Activated CD8-positive, alpha-beta T cell treated with anti-CD3 and anti-CD28 coated beads, Interleukin-2, amount 10 ng/mL, durations not matched to agents 7 days and 5 days (primary cell): ENCODE measurements around the gene LCLAT1. TPM values are rescaled to one million over a fixed set of nuclear protein-coding genes. Genes with fewer than 3 reads are reported as not detected.

Experiments
- ATAC-seq: fragments of 150-1000 bp; cut with Tn5 transposase; one replicate; pipeline ENCODE4 v1.10.0; 2021; ENCODE audit warnings: moderate library complexity
- CTCF ChIA-PET: fragments of 350-600 bp; sonication (Branson Sonifier 250); formaldehyde crosslinking; loops from one replicate; lab custom pipeline; 2021; ENCODE audit warnings: antibody characterized with exemption; lab: Charles Lee
- POLR2A ChIA-PET: fragments of 350-600 bp; sonication (Branson Sonifier 250); formaldehyde crosslinking; loops from one replicate; lab custom pipeline; 2021; ENCODE audit warnings: antibody characterized with exemption; lab: Charles Lee
- DNase-seq: peaks from one replicate; pipeline ENCODE4 v3.0.0-alpha.2; 2020
- H3K27ac Mint-ChIP-seq: one replicate; pipeline ENCODE4 v1.8.0; 2021; ENCODE audit warnings: mild to moderate bottlenecking, mixed read lengths
- H3K27me3 Mint-ChIP-seq: one replicate; pipeline ENCODE4 v1.8.0; 2021; ENCODE audit warnings: low read depth, mixed read lengths
- H3K36me3 Mint-ChIP-seq: one replicate; pipeline ENCODE4 v1.8.0; 2021; ENCODE audit warnings: low read depth, mixed read lengths
- H3K4me1 Mint-ChIP-seq: one replicate; pipeline ENCODE4 v1.8.0; 2021; ENCODE audit warnings: low read depth, mixed read lengths
- H3K4me3 Mint-ChIP-seq: one replicate; pipeline ENCODE4 v1.8.0; 2021; ENCODE audit warnings: mild to moderate bottlenecking, mixed read lengths
- H3K9me3 Mint-ChIP-seq: one replicate; pipeline ENCODE4 v1.8.0; 2022; ENCODE audit warnings: mixed read lengths; ENCODE audit not compliant: insufficient read depth
- total RNA-seq, 2 experiments: library from RNA; stranded (reverse); gene quantifications; one replicate each; pipeline ENCODE4 v1.2.3, GENCODE V29; 2021

LCLAT1 gene
- total RNA-seq, 2 experiments from 2014 or later, result 25.1 to 25.3 TPM

- POLR2A ChIA-PET, result no interaction called here
- no peak for ATAC-seq
- no peaks in the 10 kb centered on the region for H3K4me1 Mint-ChIP-seq
Measured at GRCh38 chr2:30475542-30475941, 28.5 kb downstream of the LCLAT1 start.

GRCh38 chr2:30476636-30477035 lies 29.6 kb downstream of the LCLAT1 start:
- Mint-ChIP-seq H3K27me3 (no peaks in the 10 kb centered on the region), H3K27ac (no peak overlapping the region), H3K4me3 (no peak overlapping the region), H3K36me3 (peaks cover 7% of the 10 kb centered on the region), H3K9me3 (no peaks in the 10 kb centered on the region), H3K4me1 (peaks cover 5% of the 10 kb centered on the region)
- ATAC-seq, result no peak
- no peak for DNase-seq
- POLR2A ChIA-PET, result no interaction called here
- CTCF ChIA-PET, result interaction anchor here (1.5 to 3.6 kb wide), 3 partner anchors 44 to 312 kb away, joined by 3 to 33 read pairs (median 20); no protein-coding TSS in a partner anchor

More at GRCh38 chr2:30475542-30475941, 28.5 kb downstream of the LCLAT1 start:
- no peak overlapping the region for H3K4me3 Mint-ChIP-seq
- no peaks in the 10 kb centered on the region for H3K27me3 Mint-ChIP-seq
- no peak overlapping the region for H3K27ac Mint-ChIP-seq
- peaks cover 8% of the 10 kb centered on the region for H3K36me3 Mint-ChIP-seq
- CTCF ChIA-PET, result interaction anchor here (1.1 to 3.6 kb wide), 5 partner anchors 43 to 327 kb away, joined by 3 to 33 read pairs (median 3); no protein-coding TSS in a partner anchor
- no peak for DNase-seq
- H3K9me3 Mint-ChIP-seq, result no peaks in the 10 kb centered on the region

GRCh38 chr2:30480703-30481322 lies 33.8 kb downstream of the LCLAT1 start:
- H3K4me3 Mint-ChIP-seq, result no peak overlapping the region
- no peak for ATAC-seq
- no peak overlapping the region for H3K27ac Mint-ChIP-seq
- POLR2A ChIA-PET, result no interaction called here
- no peak for DNase-seq
- no peaks in the 10 kb centered on the region for H3K27me3 Mint-ChIP-seq
- H3K9me3 Mint-ChIP-seq, result no peaks in the 10 kb centered on the region
- H3K36me3 Mint-ChIP-seq, result peaks cover 11% of the 10 kb centered on the region
- H3K4me1 Mint-ChIP-seq, result peaks cover 7% of the 10 kb centered on the region
- CTCF ChIA-PET, result interaction anchor here (0.6 to 1.4 kb wide), 2 partner anchors 231 to 304 kb away, joined by 3 to 5 read pairs; no protein-coding TSS in a partner anchor

GRCh38 chr2:30481323-30481800 lies 34.3 kb downstream of the LCLAT1 start:
- H3K27me3 Mint-ChIP-seq, result no peaks in the 10 kb centered on the region
- no peaks in the 10 kb centered on the region for H3K9me3 Mint-ChIP-seq
- ChIA-PET CTCF (interaction anchor here (0.6 to 1.4 kb wide), 2 partner anchors 230 to 304 kb away, joined by 3 to 5 read pairs; no protein-coding TSS in a partner anchor), POLR2A (no interaction called here)
- H3K36me3 Mint-ChIP-seq, result peaks cover 12% of the 10 kb centered on the region
- peaks cover 7% of the 10 kb centered on the region for H3K4me1 Mint-ChIP-seq
- DNase-seq (no peak), ATAC-seq (no peak)
- no peak overlapping the region for H3K27ac Mint-ChIP-seq
- H3K4me3 Mint-ChIP-seq, result no peak overlapping the region

- Mint-ChIP-seq H3K9me3 (no peaks in the 10 kb centered on the region), H3K36me3 (peaks cover 13% of the 10 kb centered on the region), H3K27me3 (no peaks in the 10 kb centered on the region), H3K4me3 (no peak overlapping the region), H3K4me1 (peaks cover 7% of the 10 kb centered on the region), H3K27ac (no peak overlapping the region)
- CTCF ChIA-PET, result no interaction called here
- no peak for DNase-seq
- POLR2A ChIA-PET, result no interaction called here
- no peak for ATAC-seq
Measured at GRCh38 chr2:30482011-30482410, 35.0 kb downstream of the LCLAT1 start.

DNA sequence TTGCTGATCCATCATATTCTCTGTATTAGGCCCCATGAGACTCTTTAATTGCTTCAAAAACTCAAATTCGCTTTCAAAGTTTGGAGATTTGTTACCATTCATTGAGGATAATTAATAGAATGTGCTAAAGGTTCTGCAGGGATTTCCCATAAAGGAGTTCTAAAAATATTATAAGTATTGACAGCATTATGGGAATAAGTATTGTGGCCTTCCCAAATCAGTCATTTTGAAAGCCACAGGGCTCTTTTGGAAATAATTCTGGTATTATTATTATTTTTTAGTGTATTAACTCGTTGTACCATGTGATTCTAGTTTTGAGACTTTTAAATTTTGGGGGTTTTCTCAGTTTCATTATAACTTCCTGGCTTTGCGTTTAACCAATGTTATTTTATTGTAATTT lies 37.1 kb downstream of the LCLAT1 start:
- Mint-ChIP-seq H3K9me3 (no peaks in the 10 kb centered on the region), H3K27me3 (no peaks in the 10 kb centered on the region), H3K4me3 (no peak overlapping the region), H3K4me1 (peaks cover 21% of the 10 kb centered on the region), H3K36me3 (peaks cover 17% of the 10 kb centered on the region), H3K27ac (no peak overlapping the region)
- CTCF ChIA-PET, result no interaction called here
- POLR2A ChIA-PET, result no interaction called here
- ATAC-seq, result no peak
- DNase-seq, result no peak

GRCh38 chr2:30484995-30485394 lies 37.9 kb downstream of the LCLAT1 start:
- H3K4me3 Mint-ChIP-seq, result no peak overlapping the region
- DNase-seq (no peak), ATAC-seq (no peak)
- H3K36me3 Mint-ChIP-seq, result peaks cover 10% of the 10 kb centered on the region
- H3K27me3 Mint-ChIP-seq, result no peaks in the 10 kb centered on the region
- no peak overlapping the region for H3K27ac Mint-ChIP-seq
- H3K9me3 Mint-ChIP-seq, result no peaks in the 10 kb centered on the region
- ChIA-PET POLR2A (no interaction called here), CTCF (no interaction called here)
- H3K4me1 Mint-ChIP-seq, result peaks cover 21% of the 10 kb centered on the region

DNA sequence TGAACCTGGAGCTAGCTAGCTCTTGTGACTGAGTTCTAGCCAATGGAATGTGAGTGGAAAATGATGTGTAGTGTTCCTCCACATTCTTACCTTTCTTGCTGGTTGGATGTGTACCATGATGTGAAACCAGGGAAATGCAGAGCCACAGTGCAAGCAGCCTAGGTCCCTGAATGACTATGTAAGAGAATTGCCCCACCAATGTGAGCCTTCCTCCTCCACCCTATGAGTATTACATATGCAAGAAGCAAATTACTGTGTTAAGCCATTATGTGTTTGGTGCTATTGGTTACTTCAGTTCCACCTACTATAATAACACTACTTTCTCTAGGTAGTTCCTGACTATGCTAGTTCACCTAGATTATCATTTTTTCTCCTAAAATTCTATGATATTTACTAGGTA lies 39.6 kb downstream of the LCLAT1 start:
- ATAC-seq, result no peak
- Mint-ChIP-seq H3K27ac (no peak overlapping the region), H3K4me1 (peaks cover 16% of the 10 kb centered on the region), H3K27me3 (no peaks in the 10 kb centered on the region), H3K4me3 (no peak overlapping the region), H3K36me3 (peaks cover 14% of the 10 kb centered on the region), H3K9me3 (no peaks in the 10 kb centered on the region)
- DNase-seq, result no peak
- CTCF ChIA-PET, result no interaction called here
- POLR2A ChIA-PET, result no interaction called here

DNA sequence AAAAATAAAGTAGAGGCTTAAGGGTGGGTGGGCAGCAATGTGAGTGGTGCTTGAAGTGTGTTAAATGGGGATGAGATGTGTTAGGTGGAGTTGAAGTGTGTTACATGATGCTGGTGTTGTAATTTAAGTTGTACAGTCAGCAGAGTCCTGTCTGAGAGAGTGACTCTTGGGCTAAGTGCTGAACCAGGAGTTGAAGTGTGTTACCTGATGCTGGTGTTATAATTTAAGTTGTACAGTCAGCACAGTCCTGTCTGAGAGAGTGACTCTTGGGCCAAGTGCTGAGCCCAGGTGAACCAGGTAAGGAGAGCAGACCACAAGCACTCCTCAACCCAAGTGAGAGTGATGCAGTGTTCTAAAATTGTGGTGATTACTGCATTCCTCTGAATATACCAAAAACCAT lies 40.6 kb downstream of the LCLAT1 start:
- POLR2A ChIA-PET, result no interaction called here
- CTCF ChIA-PET, result interaction anchor here (1.1 to 1.7 kb wide), 2 partner anchors 9 to 248 kb away, joined by 4 to 6 read pairs; no protein-coding TSS in a partner anchor
- DNase-seq, result no peak
- no peak for ATAC-seq
- peaks cover 16% of the 10 kb centered on the region for H3K4me1 Mint-ChIP-seq
- H3K27ac Mint-ChIP-seq, result no peak overlapping the region
- H3K4me3 Mint-ChIP-seq, result no peak overlapping the region
- H3K27me3 Mint-ChIP-seq, result no peaks in the 10 kb centered on the region
- H3K9me3 Mint-ChIP-seq, result no peaks in the 10 kb centered on the region
- H3K36me3 Mint-ChIP-seq, result peaks cover 13% of the 10 kb centered on the region

DNA sequence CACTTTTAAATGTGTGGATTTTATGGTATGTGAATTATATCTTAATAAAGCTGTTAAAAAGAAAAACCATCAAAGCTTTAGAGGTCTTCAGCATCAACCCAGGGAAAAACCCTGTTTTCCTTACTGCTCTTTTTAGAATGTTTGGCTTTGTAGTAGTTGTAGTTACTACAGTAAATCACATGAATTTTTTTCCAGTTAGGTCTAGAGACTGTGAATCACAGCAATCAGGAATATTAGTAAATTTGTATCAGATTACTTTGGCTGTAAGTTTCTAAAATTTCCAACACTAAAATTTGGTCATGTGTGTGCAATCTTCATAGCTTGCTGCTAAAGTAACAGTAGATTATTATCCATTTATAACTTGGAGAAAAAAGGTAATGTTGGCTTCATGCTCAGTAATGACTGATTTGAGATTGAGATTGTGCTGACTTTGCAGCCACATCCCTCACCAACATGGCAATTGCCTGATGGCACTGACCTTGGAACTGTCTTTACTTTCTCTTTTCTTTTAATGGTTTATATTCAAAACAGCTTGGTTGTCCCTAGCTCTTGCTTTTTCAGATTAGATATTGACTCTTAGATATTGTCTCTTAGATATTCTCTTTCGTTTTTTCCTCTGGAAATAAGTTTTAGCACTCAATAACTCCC lies 41.1 kb downstream of the LCLAT1 start:
- Mint-ChIP-seq H3K9me3 (no peaks in the 10 kb centered on the region), H3K36me3 (peaks cover 10% of the 10 kb centered on the region), H3K4me3 (no peak overlapping the region), H3K27me3 (no peaks in the 10 kb centered on the region), H3K27ac (no peak overlapping the region), H3K4me1 (peaks cover 16% of the 10 kb centered on the region)
- ChIA-PET CTCF (interaction anchor here (0.7 to 1.7 kb wide), 6 partner anchors 10 to 808 kb away, joined by 3 to 6 read pairs (median 4); no protein-coding TSS in a partner anchor), POLR2A (no interaction called here)
- DNase-seq, result no peak
- peak; percentile 36 for ATAC-seq

DNA sequence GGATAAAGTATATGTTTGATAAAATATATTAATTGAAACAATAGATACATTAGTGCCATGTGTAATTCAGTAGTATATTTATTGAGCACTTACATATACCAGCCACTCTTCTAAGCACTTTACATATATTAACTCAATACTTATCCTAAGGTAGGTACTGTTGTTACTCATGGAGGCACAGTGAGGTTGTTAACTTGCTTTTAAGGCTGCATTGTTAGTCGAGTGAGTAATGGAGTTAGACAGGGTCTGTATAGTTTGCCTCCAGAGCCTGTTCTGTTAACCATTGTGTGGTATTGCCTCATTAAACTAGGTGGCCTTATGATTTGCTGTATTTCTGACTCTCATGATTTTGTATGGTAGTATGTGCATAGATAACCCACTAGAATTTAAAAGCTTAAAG lies 44.2 kb downstream of the LCLAT1 start:
- no peak overlapping the region for H3K27ac Mint-ChIP-seq
- peaks cover 19% of the 10 kb centered on the region for H3K4me1 Mint-ChIP-seq
- peaks cover 7% of the 10 kb centered on the region for H3K9me3 Mint-ChIP-seq
- DNase-seq (no peak), ATAC-seq (no peak)
- H3K36me3 Mint-ChIP-seq, result peaks cover 19% of the 10 kb centered on the region
- no peaks in the 10 kb centered on the region for H3K27me3 Mint-ChIP-seq
- CTCF ChIA-PET, result no interaction called here
- POLR2A ChIA-PET, result no interaction called here
- H3K4me3 Mint-ChIP-seq, result no peak overlapping the region

GRCh38 chr2:30492185-30492584 lies 45.1 kb downstream of the LCLAT1 start:
- ChIA-PET POLR2A (no interaction called here), CTCF (interaction anchor here (0.6 to 2.6 kb wide), 3 partner anchors 11 to 327 kb away, joined by 3 to 6 read pairs (median 5); no protein-coding TSS in a partner anchor)
- H3K9me3 Mint-ChIP-seq, result peaks cover 15% of the 10 kb centered on the region
- H3K27me3 Mint-ChIP-seq, result no peaks in the 10 kb centered on the region
- peaks cover 19% of the 10 kb centered on the region for H3K4me1 Mint-ChIP-seq
- no peak for DNase-seq
- no peak overlapping the region for H3K4me3 Mint-ChIP-seq
- H3K27ac Mint-ChIP-seq, result no peak overlapping the region
- H3K36me3 Mint-ChIP-seq, result peaks cover 24% of the 10 kb centered on the region
- no peak for ATAC-seq
